Gastroesophageal sphincter (tissue), 3 donors: ENCODE measurements around the gene CRTAP.

ENCODE experiments used
- CTCF ChIP-seq, 4 experiments: fragments of 200-600 bp in 2 of 4; fragments of 450-650 bp in 2 of 4; sonication (generic) in 1 of 4; IDR thresholded peaks; one replicate each; pipeline ENCODE4 v1.5.1; 2017 to 2019; ENCODE audit warnings: antibody characterized with exemption in 4 of 4, mild to moderate bottlenecking in 2 of 4, moderate library complexity in 2 of 4
- EP300 ChIP-seq: sonication (generic); formaldehyde crosslinking; IDR thresholded peaks from one replicate; pipeline ENCODE4 v1.6.1; 2017; ENCODE audit warnings: antibody characterized with exemption, mild to moderate bottlenecking
- POLR2AphosphoS5 ChIP-seq: sonication (generic); formaldehyde crosslinking; IDR thresholded peaks from one replicate; pipeline ENCODE4 v1.6.1; 2017; ENCODE audit warnings: antibody characterized with exemption

DNA sequence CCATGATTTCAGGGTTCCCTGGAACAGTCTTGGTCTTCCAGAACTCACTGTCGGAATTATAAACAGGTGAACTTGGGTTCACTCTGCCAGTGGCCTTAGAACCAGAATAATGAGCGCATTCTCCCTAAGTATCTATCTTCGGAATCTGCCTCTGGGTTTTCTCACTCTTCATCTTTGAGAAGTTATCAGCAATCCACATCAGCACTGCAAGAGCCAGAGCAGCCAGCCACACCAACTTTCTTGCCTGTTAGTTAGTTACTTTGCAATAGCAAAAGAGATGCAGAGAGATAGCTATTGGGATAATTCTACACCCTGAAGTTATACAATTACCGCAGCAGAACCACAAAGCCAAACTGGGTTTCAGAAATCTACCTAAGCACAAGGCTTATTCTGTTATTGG, 42.6 kb upstream of the CRTAP start:
- TF ChIP-seq CTCF (IDR thresholded peaks at IDR 0.05) (no peak), EP300 (no peak), POLR2AphosphoS5 (no peak)
